Testis (tissue), 3 donors: Measurements from ENCODE around the gene CNOT8. TPM values are rescaled to one million over a fixed set of nuclear protein-coding genes. Genes with fewer than 3 reads are reported as not detected.

Experiments used
- DNase-seq: peaks from one replicate; pipeline ENCODE4 v3.0.0-alpha.2; 2019
- H3K27ac ChIP-seq, 2 donors: fragments of 200-600 bp; sonication (generic); one replicate each; pipeline ENCODE4 v1.5.1; 2019
- H3K27me3 ChIP-seq: fragments of 200-600 bp; sonication (generic); one replicate; pipeline ENCODE4 v1.5.1; 2019
- H3K36me3 ChIP-seq: fragments of 200-600 bp; sonication (generic); one replicate; pipeline ENCODE4 v1.5.1; 2017; ENCODE audit warnings: low read depth; ENCODE audit errors: missing control alignments
- H3K4me1 ChIP-seq: fragments of 200-600 bp; sonication (generic); one replicate; pipeline ENCODE4 v1.5.1; 2019
- H3K4me3 ChIP-seq, 2 donors: fragments of 200-600 bp; sonication (generic); one replicate each; pipeline ENCODE4 v1.5.1; 2017 to 2019
- H3K9me3 ChIP-seq: fragments of 200-600 bp; sonication (generic); one replicate; pipeline ENCODE4 v1.5.1; 2017
- POLR2A ChIP-seq: fragments of 450-650 bp; IDR thresholded peaks from one replicate; pipeline ENCODE4 v1.6.1; 2017; ENCODE audit warnings: antibody characterized with exemption, mild to moderate bottlenecking, moderate library complexity
- WGBS, 2 donors: methylation state at CpG; one replicate each; pipeline ENCODE4 v1.1.5; 2018; 5-methylcytosine and 5-hydroxymethylcytosine counted together
- intact Hi-C: fragments of 100-400 bp; cut with DNase I; formaldehyde crosslinking; loops from one replicate; pipeline ENCODE4 v1.15.1; 2023; ENCODE audit warnings: low total_unique reads
- polyA plus RNA-seq: library from polyadenylated mRNA; stranded (reverse); fragments of 350-450 nt; fragmentation: Illumina TruSeq; extraction: RNeasy Lipid Tissue Mini Kit (QIAGEN cat#74804); gene quantifications from one replicate; pipeline ENCODE4 v1.2.3, GENCODE V29; 2014; ENCODE audit warnings: low read depth, low replicate concordance; ENCODE audit not compliant: insufficient read depth
- total RNA-seq, 2 donors: library from RNA; depleted of rRNA; stranded (reverse); fragments of >200 nt; gene quantifications; one replicate each; pipeline ENCODE4 v1.2.3, GENCODE V29; 2016
- TF ChIP-seq, protein P1 (sequence below), 3 experiments: fragments of 450-650 bp in 2 of 3; fragments of 200-600 bp in 1 of 3; sonication (generic) in 1 of 3; IDR thresholded peaks; one replicate each; pipeline ENCODE4 v1.5.1; 2016 to 2019; ENCODE audit warnings: antibody characterized with exemption in 3 of 3, mild to moderate bottlenecking in 2 of 3, moderate library complexity in 1 of 3

The CNOT8 gene
- total and polyA plus RNA-seq, 3 donors from 2014 or later, result 67.6 to 106 (median 103) TPM

DNA sequence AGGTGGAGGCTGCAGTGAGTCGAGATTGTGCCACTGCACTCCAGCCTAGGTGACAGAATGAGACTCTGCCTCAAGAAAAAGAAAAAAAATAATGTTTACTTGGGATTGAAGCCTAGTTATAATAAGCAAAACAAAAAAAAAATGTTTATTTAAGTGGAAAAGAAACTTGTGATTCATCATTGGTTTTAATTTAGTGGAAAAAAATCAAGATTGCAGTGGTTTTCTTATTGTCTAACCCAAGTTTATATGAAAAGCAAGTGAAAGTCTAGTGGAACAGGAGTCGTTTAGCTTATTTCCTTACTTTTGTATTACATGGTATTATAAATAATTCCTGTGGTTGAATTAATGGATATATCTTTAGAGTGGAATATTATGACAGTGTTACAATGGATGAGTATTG lies 8.4 kb downstream of the CNOT8 start:
- H3K9me3 ChIP-seq, result no peaks in the 10 kb centered on the region
- H3K4me1 ChIP-seq, result peaks cover 47% of the 10 kb centered on the region
- TF ChIP-seq, protein P1, sequence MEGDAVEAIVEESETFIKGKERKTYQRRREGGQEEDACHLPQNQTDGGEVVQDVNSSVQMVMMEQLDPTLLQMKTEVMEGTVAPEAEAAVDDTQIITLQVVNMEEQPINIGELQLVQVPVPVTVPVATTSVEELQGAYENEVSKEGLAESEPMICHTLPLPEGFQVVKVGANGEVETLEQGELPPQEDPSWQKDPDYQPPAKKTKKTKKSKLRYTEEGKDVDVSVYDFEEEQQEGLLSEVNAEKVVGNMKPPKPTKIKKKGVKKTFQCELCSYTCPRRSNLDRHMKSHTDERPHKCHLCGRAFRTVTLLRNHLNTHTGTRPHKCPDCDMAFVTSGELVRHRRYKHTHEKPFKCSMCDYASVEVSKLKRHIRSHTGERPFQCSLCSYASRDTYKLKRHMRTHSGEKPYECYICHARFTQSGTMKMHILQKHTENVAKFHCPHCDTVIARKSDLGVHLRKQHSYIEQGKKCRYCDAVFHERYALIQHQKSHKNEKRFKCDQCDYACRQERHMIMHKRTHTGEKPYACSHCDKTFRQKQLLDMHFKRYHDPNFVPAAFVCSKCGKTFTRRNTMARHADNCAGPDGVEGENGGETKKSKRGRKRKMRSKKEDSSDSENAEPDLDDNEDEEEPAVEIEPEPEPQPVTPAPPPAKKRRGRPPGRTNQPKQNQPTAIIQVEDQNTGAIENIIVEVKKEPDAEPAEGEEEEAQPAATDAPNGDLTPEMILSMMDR (IDR thresholded peaks at IDR 0.05), result no peak
- no peak for TF ChIP-seq POLR2A
- intact Hi-C loops, result no loop called here
- H3K36me3 ChIP-seq, result no peaks in the 10 kb centered on the region
- peak overlapping the region; percentile 73 to 85 for H3K27ac ChIP-seq
- no peaks in the 10 kb centered on the region for H3K27me3 ChIP-seq
- no peak overlapping the region for H3K4me3 ChIP-seq
- DNase-seq, result no peak
- WGBS, 2 donors, result 37 to 47% methylated on average over 2 of the region's 2 CpGs

- peak; percentile 72 for DNase-seq
- Histone ChIP-seq H3K4me1 (peaks cover 41% of the 10 kb centered on the region), H3K36me3 (no peaks in the 10 kb centered on the region), H3K4me3 (no peak overlapping the region), H3K9me3 (no peaks in the 10 kb centered on the region), H3K27me3 (no peaks in the 10 kb centered on the region), H3K27ac (peak overlapping the region; percentile 73 to 85)
- 57 to 79% methylated on average over 5 of the region's 5 CpGs for WGBS, 2 donors
- TF ChIP-seq POLR2A, result no peak
- TF ChIP-seq, protein P1 (IDR thresholded peaks at IDR 0.05), result no peak
- intact Hi-C loops, result no loop called here
Observed at GRCh38 chr5:154868702-154869101, 10.3 kb downstream of the CNOT8 start.

GRCh38 chr5:154871734-154872133 lies 13.3 kb downstream of the CNOT8 start:
- no peak for DNase-seq
- intact Hi-C loops, result no loop called here
- peaks cover 41% of the 10 kb centered on the region for H3K4me1 ChIP-seq
- no peak for TF ChIP-seq POLR2A
- TF ChIP-seq, protein P1 (IDR thresholded peaks at IDR 0.05), result no peak
- no peaks in the 10 kb centered on the region for H3K27me3 ChIP-seq
- peak overlapping the region; percentile 78 to 94 for H3K27ac ChIP-seq
- H3K9me3 ChIP-seq, result no peaks in the 10 kb centered on the region
- WGBS, 2 donors, result 86 to 91% methylated on average over 4 of the region's 4 CpGs
- no peak overlapping the region for H3K4me3 ChIP-seq
- H3K36me3 ChIP-seq, result no peaks in the 10 kb centered on the region

DNA sequence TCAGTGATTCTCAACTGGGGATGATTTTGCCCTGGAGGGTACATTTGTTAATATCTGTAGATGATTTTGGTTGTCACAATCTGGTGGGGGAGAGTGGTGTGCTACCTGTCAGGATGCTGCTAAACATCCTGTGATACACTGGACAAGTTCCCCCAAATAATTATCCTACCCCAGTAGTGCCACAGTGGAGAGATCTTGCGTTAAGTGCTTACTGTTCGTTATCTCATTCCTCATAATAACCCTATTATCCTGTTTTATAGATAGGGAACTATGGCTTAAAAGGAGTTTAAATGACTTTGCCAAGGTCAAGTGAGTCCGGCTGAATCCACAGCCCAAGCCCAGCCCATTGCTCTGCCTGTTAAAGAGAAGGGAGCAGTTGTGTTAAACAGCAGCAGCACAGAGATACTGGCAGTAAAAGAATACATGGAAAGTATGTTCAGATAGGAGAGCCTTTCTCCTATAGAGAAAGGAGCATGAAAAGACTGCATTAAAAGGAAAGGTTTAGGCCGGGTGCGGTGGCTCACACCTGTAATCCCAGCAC lies 15.4 kb downstream of the CNOT8 start:
- peak overlapping the region; percentile 78 to 94 for H3K27ac ChIP-seq

More for the DNA sequence above, 15.4 kb downstream of the CNOT8 start:
- no peak for TF ChIP-seq POLR2A
- TF ChIP-seq, protein P1 (IDR thresholded peaks at IDR 0.05), result no peak
- DNase-seq, result no peak
- H3K4me3 ChIP-seq, result no peak overlapping the region
- no peaks in the 10 kb centered on the region for H3K27me3 ChIP-seq
- peaks cover 22% of the 10 kb centered on the region for H3K4me1 ChIP-seq
- 63 to 74% methylated on average over 5 of the region's 5 CpGs for whole genome bisulfite sequencing, 2 donors
- no peaks in the 10 kb centered on the region for H3K36me3 ChIP-seq
- intact Hi-C loops, result no loop called here
- H3K9me3 ChIP-seq, result no peaks in the 10 kb centered on the region
